ENCODE data around the gene STK4. TPM values are rescaled to one million over a fixed set of nuclear protein-coding genes. Genes with fewer than 3 reads are reported as not detected.
A peak's percentile ranks its signal among the peaks of the same experiment; 100 is the strongest.
"Not testable (repeated sequence)": the region's sequence is repeated elsewhere in the genome, so short reads cannot be mapped to it uniquely, and the experiment has no call there.

The STK4 gene
- total RNA-seq, 8 experiments from 2014 or later, result 12.6 to 38.0 (median 21.0) TPM

DNA sequence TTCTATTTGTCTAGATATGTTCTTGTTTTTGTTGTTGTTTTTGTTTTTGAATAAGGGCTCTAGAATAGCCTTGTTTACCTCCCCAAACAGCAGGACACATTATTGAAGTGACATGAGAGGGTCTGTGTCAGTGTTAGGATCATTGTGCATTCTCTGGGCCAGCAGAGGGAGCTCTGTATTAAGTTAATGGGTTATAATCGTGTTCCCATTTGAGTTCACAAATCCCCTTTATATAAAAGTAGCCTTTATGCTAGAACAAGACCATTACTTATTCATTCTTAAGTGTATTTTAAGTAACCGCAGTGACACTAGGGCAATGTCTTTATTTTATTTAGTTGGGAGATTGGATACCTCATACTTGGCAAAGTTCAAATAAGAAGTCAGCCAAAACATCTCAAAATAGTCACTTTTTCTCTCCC lies 44.8 kb downstream of the STK4 start:
- in situ Hi-C loops (cut with MboI; ENCODE audit: low pct_unique_long_range_greater_than_20kb in 2 of 9, low sequenced_read_pairs in 9 of 9, unreplicated experiment in 9 of 9), result no loop called here
- 0 to 83% (median 28%) methylated on average over 1 to 2 of the region's 2 CpGs; no CpG with 5 or more reads in 2 of the 10 experiments for WGBS, 10 experiments
- no peak overlapping the region for H3K4me3 ChIP-seq
- ATAC-seq (replicated peaks in 6 of 8), result peak; percentile 66 to 87 (median 76)
- peaks cover 3 to 9% of the 10 kb centered on the region in 2 donors for H3K4me1 ChIP-seq (replicated peaks in 1 of 2)
- no peak overlapping the region for H3K27ac ChIP-seq

DNA sequence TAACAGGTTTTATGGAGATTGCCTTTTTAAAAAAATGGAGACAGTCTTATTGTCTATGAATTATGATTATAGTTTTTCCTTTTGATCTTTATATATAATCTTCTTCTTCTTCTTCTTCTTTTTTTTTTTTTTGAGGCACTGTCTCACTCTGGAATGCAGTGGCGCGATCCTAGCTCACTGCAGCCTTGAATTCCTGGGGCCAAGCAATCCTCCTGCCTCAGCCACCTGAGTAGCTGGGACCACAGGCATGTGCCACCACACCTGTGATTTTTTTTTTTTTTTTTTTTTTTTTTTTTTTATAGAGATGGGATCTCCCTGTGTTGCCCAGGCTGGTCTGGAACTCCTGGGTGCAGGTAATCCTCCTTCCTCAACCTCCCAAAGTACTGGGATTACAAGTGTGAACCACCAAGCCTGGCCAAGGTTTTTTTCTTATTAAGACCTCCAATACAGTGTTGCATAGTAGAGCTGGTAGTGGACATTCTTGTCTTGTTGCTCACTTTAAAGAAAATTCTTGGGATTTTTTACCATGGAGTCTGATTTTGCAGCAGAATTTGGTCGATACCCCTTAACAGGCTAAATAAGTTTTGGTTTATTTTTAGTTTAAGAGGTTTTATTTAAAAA lies 46.5 kb downstream of the STK4 start:
- Histone ChIP-seq H3K4me3 (no peak overlapping the region), H3K27ac (no peak overlapping the region), H3K4me1 (replicated peaks in 1 of 2) (peaks cover 3 to 9% of the 10 kb centered on the region in 2 donors)
- in situ Hi-C loops (cut with MboI; ENCODE audit: low pct_unique_long_range_greater_than_20kb in 2 of 9, low sequenced_read_pairs in 9 of 9, unreplicated experiment in 9 of 9), result no loop called here
- 29 to 97% (median 85%) methylated on average over 1 to 3 of the region's 3 CpGs; no CpG with 5 or more reads in 1 of the 10 experiments for WGBS, 10 experiments
- ATAC-seq (replicated peaks in 6 of 8), result no peak

DNA sequence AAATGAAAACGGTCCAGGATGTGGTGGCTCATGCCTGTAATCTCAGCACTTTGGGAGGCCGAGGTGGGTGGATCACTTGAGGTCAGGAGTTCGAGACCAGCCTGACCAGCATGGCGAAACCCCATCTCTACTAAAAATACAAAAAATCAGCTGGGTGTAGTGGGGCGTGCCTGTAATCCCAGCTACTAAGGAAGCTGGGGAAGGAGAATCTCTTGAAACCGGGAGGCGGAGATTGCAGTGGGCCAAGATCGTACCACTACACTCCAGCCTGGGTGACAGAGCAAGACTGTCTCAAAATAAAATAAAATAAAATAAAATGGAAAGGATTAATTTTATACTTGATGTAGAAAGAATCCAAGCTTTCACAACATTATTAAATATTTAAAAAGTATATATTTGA lies 47.8 kb downstream of the STK4 start:
- in situ Hi-C loops (cut with MboI; ENCODE audit: low pct_unique_long_range_greater_than_20kb in 2 of 9, low sequenced_read_pairs in 9 of 9, unreplicated experiment in 9 of 9); H3K27ac ChIP-seq; ATAC-seq (replicated peaks in 6 of 8); H3K4me3 ChIP-seq: not testable (repeated sequence)
- WGBS, 10 experiments, result 39 to 100% (median 89%) methylated on average over 2 to 8 of the region's 8 CpGs
- H3K4me1 ChIP-seq (replicated peaks in 1 of 2), result peaks cover 13 to 18% of the 10 kb centered on the region in 2 donors

DNA sequence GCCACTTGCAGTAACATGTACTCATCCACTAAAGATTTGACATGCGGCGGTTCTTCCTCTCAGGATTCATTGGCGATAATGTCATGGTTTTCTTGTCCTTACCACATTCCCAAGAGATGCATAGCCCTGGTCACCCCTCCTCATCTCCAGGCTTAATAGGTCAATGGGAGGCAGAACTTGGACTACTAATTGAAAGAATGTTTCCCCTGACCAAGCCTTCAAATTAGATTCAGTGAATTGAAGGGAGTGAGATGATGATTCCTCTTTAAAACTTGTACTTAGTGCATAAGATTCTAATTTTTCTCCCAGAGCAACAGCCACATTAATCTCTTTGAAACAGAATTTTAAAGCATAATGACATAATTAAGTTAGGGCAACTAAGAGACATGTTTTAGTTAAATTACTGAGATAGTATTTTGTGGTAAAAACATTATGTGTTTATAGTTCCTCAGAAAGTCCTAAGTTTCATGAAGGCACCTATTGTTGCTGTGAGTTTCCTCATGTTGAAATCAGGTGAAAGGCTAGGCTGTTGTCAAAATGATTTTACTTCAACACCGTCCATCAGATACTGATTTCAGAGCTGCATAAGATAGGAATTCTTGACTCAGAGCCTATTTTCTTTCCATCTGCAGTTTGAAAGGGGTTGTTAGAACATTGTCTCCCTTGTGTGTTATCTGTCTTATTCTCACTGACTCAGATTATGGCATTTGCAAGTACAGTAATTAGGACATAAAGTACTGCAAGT lies 48.5 kb downstream of the STK4 start:
- Histone ChIP-seq H3K4me1 (replicated peaks in 1 of 2) (peaks cover 20 to 25% of the 10 kb centered on the region in 2 donors), H3K4me3 (no peak overlapping the region), H3K27ac (no peak overlapping the region)
- ATAC-seq (replicated peaks in 6 of 8), result peak in 2 of 8 experiments; percentile 9 to 27
- 26 to 94% (median 80%) methylated on average over 1 to 4 of the region's 4 CpGs; no CpG with 5 or more reads in 1 of the 10 experiments for WGBS, 10 experiments
- in situ Hi-C loops (cut with MboI; ENCODE audit: low pct_unique_long_range_greater_than_20kb in 2 of 9, low sequenced_read_pairs in 9 of 9, unreplicated experiment in 9 of 9), result no loop called here

DNA sequence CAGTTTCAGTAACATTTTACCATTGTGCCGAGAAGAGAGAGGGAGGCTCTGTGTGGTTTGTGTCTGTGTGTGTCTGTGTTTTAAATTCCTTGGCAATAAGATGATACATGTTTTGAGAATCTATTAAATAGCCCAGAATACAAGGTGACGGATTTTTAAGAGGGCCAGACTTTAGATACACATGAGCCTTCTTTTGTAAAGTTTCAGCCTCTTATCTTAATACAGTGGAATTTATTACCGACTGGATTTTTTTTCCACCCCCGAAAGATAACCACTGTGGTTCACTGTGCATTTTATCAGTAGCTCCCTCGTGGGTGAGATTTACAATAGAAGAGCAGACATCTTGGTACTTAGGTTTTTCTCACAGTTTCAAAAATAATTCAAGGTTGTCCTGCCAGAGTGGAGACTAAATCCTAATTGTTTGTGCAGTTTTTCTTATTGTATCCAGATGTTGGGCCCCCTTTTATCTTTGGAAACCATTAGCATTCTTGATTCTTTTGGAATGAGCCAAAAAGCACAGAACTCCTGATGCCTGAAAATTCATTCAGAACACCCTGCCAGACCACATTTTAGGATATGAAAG lies 49.9 kb downstream of the STK4 start:
- 5 to 100% (median 71%) methylated on average over 1 to 5 of the region's 5 CpGs for WGBS, 10 experiments
- Histone ChIP-seq H3K4me3 (no peak overlapping the region), H3K27ac (no peak overlapping the region), H3K4me1 (replicated peaks in 1 of 2) (peaks cover 30 to 31% of the 10 kb centered on the region in 2 donors)
- ATAC-seq (replicated peaks in 6 of 8), result no peak
- in situ Hi-C loops (cut with MboI; ENCODE audit: low pct_unique_long_range_greater_than_20kb in 2 of 9, low sequenced_read_pairs in 9 of 9, unreplicated experiment in 9 of 9), result no loop called here

DNA sequence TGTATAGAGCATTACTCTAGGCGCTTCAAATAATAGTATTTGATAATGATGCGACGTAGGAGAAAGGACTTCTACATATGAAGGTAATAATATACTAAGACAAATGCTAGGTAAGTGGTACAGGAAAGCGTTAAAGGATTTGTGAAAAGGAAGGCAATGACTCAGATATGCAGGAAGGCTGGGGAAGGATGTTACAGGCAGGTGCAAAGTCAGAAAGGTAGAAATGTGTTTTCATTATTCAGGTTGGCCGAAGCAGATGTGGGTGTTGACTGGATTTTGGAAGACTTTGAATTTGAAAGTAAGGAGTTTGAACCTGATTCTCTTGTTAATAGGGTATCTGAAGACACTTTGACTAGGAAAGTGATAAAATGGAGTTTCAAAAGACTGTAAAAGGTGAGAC lies 51.0 kb downstream of the STK4 start:
- ATAC-seq (replicated peaks in 6 of 8), result no peak
- no peak overlapping the region for H3K27ac ChIP-seq

DNA sequence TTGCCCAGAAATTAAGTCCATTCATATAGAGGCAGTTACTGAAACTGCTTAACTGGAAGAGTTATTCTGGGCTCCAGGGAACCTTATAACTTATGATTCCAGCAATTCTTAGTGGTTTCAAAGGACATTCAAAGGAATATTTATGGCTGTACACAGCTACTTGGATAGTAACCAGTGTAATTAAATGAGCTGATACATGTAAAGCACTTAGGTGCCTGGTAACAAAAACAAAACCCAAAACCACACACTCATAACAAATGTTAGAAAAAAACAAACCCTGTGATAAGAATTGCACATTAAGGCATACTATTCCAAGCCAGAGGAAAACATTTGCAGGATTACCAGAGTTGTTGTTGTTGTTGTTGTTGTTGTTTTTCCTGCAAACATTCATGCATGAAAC lies 51.5 kb downstream of the STK4 start:
- Histone ChIP-seq H3K4me1 (replicated peaks in 1 of 2) (peaks cover 30 to 31% of the 10 kb centered on the region in 2 donors), H3K27ac (no peak overlapping the region), H3K4me3 (no peak overlapping the region)
- in situ Hi-C loops (cut with MboI; ENCODE audit: low pct_unique_long_range_greater_than_20kb in 2 of 9, low sequenced_read_pairs in 9 of 9, unreplicated experiment in 9 of 9), result no loop called here
- no peak for ATAC-seq (replicated peaks in 6 of 8)

More for the DNA sequence above, 51.0 kb downstream of the STK4 start:
- Histone ChIP-seq H3K4me1 (replicated peaks in 1 of 2) (peaks cover 30 to 31% of the 10 kb centered on the region in 2 donors), H3K4me3 (no peak overlapping the region)
- in situ Hi-C loops (cut with MboI; ENCODE audit: low pct_unique_long_range_greater_than_20kb in 2 of 9, low sequenced_read_pairs in 9 of 9, unreplicated experiment in 9 of 9), result no loop called here
- 77 to 100% (median 87%) methylated on average over 1 to 5 of the region's 5 CpGs for WGBS, 10 experiments

DNA sequence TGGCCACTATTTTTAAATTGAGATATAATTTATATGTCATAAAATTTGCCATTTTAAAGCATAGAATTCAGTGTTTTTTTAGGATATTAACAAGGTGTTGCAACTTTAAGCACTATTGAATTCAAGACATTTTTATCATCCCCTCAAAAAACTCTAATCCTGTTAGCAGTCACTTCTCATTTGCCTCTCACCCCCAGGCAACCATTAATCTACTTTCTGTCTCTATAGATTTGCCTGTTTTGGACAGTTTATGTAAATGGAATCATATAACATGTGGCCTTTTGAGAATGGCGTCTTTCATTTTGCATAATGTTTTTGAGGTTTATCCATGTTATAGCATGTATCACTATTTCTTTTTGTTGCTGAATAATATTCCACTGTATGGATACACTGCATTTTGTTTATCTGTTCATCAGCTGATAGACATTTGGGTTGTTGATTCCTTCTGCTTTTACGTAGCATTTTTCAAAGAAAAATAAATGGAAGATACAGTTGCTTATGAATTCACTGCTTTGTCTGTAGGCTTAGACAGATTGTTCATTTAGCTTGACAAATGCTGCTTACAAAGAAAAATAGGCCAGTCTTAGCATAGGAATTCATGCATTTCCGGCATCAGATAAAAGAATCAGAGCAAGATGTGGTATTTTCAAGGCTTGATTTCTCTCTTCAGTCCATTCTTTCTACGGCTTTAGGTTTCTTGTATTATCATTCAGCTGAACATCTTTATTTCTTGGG lies 52.9 kb downstream of the STK4 start:
- H3K27ac ChIP-seq, result peak overlapping the region; percentile 27 to 48
- H3K4me3 ChIP-seq, result no peak overlapping the region
- peaks cover 30 to 31% of the 10 kb centered on the region in 2 donors for H3K4me1 ChIP-seq (replicated peaks in 1 of 2)
- WGBS, 10 experiments, result 40 to 100% (median 86%) methylated on average over 1 to 4 of the region's 4 CpGs
- peak in 2 of 8 experiments; percentile 3 to 18 for ATAC-seq (replicated peaks in 6 of 8)
- in situ Hi-C loops (cut with MboI; ENCODE audit: low pct_unique_long_range_greater_than_20kb in 2 of 9, low sequenced_read_pairs in 9 of 9, unreplicated experiment in 9 of 9), result no loop called here

DNA sequence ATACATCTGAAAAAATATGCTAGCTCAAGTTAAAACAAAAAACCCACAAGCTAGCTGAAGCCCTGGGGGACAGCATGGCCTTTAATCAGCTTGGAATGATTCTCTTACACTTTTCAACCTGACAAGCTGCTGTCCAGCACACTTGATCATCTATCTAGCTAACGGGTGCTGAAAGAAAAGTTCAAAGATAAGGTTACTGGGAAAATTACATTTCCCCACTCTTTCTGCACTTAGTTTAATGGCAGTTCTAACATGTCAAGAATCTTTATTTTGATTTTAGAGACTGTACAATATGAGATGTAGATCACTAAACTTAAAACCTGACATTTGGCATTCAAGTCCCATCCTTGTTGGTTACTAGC lies 53.4 kb downstream of the STK4 start:
- in situ Hi-C loops (cut with MboI; ENCODE audit: low pct_unique_long_range_greater_than_20kb in 2 of 9, low sequenced_read_pairs in 9 of 9, unreplicated experiment in 9 of 9), result no loop called here
- Histone ChIP-seq H3K27ac (peak overlapping the region; percentile 27 to 48), H3K4me1 (replicated peaks in 1 of 2) (peaks cover 24 to 28% of the 10 kb centered on the region in 2 donors), H3K4me3 (no peak overlapping the region)
- ATAC-seq (replicated peaks in 6 of 8), result peak in 4 of 8 experiments; percentile 42 to 50 (median 46)
- WGBS, 10 experiments, result 0 to 100% (median 58%) methylated on average over 1 of the region's 1 CpG; no CpG with 5 or more reads in 6 of the 10 experiments

DNA sequence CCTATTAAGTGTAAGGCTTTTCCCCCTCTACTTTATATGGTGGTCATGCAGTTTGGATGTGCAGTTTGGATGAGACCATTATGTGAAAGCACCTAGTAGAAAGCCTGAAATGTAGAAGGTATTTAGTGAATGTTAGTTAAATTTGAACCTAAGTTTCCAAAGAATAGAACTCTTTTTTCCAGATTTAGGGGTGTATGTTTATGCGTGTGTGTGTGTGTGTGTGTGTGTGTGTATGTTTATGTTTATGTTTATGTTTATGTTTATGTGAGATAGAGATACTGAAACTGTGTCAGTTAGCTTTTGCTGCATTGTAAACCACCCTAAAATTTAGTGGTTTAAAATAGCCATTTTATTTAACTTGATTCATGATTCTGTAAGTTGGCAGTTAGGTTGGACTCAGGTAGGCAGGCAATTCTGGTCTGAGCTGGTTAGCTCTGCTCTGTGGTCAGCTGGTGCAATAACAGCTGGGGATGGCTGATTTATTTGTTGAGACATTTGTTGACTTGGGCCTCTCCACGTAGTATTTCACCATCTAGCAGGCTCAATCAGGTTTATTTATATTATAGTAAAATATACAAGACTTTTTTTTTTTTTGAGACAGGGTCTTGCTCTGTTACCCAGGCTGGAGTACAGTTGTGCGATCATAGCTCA lies 54.0 kb downstream of the STK4 start:
- WGBS, 10 experiments, result 17 to 90% (median 64%) methylated on average over 1 to 3 of the region's 3 CpGs; no CpG with 5 or more reads in 1 of the 10 experiments
- H3K4me1 ChIP-seq (replicated peaks in 1 of 2), result peaks cover 24 to 28% of the 10 kb centered on the region in 2 donors

DNA sequence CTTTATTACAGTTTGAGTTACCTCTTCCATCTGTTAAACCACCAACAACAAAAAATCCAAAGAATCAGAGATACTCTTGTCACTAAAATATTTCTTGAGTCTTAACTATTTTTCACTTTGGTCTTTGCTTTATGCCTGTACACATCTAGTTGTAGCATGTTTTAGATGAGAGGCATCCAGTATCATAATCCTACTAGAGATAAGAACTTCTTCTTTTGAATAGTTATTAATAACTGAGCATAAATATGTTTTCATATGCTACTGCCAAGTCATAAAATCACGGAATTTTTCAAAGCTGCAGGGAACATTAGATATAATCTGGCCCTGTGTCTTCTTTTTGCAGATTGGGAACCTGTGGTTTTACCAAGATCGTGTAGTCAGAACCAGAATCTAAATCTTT lies 55.3 kb downstream of the STK4 start:
- no peak for ATAC-seq (replicated peaks in 6 of 8)
- in situ Hi-C loops (cut with MboI; ENCODE audit: low pct_unique_long_range_greater_than_20kb in 2 of 9, low sequenced_read_pairs in 9 of 9, unreplicated experiment in 9 of 9), result no loop called here
- WGBS, 10 experiments, result 38 to 100% (median 90%) methylated on average over 1 to 2 of the region's 2 CpGs; no CpG with 5 or more reads in 2 of the 10 experiments
- H3K4me3 ChIP-seq, result no peak overlapping the region
- H3K4me1 ChIP-seq (replicated peaks in 1 of 2), result peaks cover 24 to 28% of the 10 kb centered on the region in 2 donors
- no peak overlapping the region for H3K27ac ChIP-seq

More for the DNA sequence above, 54.0 kb downstream of the STK4 start:
- H3K27ac ChIP-seq, result peak overlapping the region in 1 of 2 donors; percentile 56
- H3K4me3 ChIP-seq, result no peak overlapping the region
- in situ Hi-C loops (cut with MboI; ENCODE audit: low pct_unique_long_range_greater_than_20kb in 2 of 9, low sequenced_read_pairs in 9 of 9, unreplicated experiment in 9 of 9), result no loop called here
- peak in 5 of 8 experiments; percentile 84 to 93 (median 92) for ATAC-seq (replicated peaks in 6 of 8)

DNA sequence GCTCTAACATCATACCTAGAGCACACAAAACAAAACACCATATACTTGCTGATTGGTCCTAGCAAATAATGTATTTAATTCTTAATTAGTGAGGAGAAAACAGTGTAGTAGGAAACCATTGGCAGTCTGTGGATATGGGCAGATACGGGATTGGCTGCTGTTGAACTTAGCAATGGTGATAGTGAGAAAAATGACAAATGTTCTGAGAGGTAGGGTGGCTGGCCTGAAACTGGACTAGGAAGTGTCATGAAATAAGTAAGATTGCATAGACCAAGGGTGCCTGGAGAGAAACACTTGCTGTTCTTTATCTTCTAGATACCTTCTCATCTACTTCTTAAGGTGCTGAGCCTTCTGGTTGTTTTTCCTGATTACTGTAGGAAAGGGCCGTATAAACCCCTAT lies 56.8 kb downstream of the STK4 start:
- peaks cover 22 to 25% of the 10 kb centered on the region in 2 donors for H3K4me1 ChIP-seq (replicated peaks in 1 of 2)
- WGBS, 10 experiments, result 71 to 100% (median 100%) methylated on average over 1 to 2 of the region's 2 CpGs; no CpG with 5 or more reads in 3 of the 10 experiments
- H3K4me3 ChIP-seq; in situ Hi-C loops (cut with MboI; ENCODE audit: low pct_unique_long_range_greater_than_20kb in 2 of 9, low sequenced_read_pairs in 9 of 9, unreplicated experiment in 9 of 9); ATAC-seq (replicated peaks in 6 of 8); H3K27ac ChIP-seq: not testable (repeated sequence)
